GM21423 (cell line): ENCODE data around the gene GPC6.

Experiments used
- ATAC-seq: cut with Tn5 transposase; IDR thresholded peaks from one replicate; pipeline ENCODE4 v1.9.1; 2021; ENCODE audit warnings: mild to moderate bottlenecking, moderate library complexity; ENCODE audit not compliant: unreplicated experiment

The GPC6 gene

GRCh38 chr13:93558637-93559036 is 332.0 kb downstream of the GPC6 start:
- no peak for ATAC-seq

- no peak for ATAC-seq
Observed at GRCh38 chr13:93559718-93560117, 333.1 kb downstream of the GPC6 start.

GRCh38 chr13:93561576-93562225 is 335.1 kb downstream of the GPC6 start:
- ATAC-seq: no peak

- no peak for ATAC-seq
Observed at GRCh38 chr13:93562676-93563075, 336.1 kb downstream of the GPC6 start.

GRCh38 chr13:93577105-93577504 is 350.5 kb downstream of the GPC6 start:
- no peak for ATAC-seq

- ATAC-seq: no peak
Observed at GRCh38 chr13:93589788-93590187, 363.2 kb downstream of the GPC6 start.

GRCh38 chr13:93603043-93603442 is 376.4 kb downstream of the GPC6 start:
- ATAC-seq: no peak

GRCh38 chr13:93614776-93615175 is 388.2 kb downstream of the GPC6 start:
- no peak for ATAC-seq

GRCh38 chr13:93620181-93620765 is 393.7 kb downstream of the GPC6 start:
- no peak for ATAC-seq

GRCh38 chr13:93621051-93621450 is 394.4 kb downstream of the GPC6 start:
- ATAC-seq: no peak

GRCh38 chr13:93621966-93622365 is 395.4 kb downstream of the GPC6 start:
- no peak for ATAC-seq

- no peak for ATAC-seq
Observed at GRCh38 chr13:93624311-93624777, 397.7 kb downstream of the GPC6 start.

- ATAC-seq: no peak
Observed at GRCh38 chr13:93625536-93625935, 398.9 kb downstream of the GPC6 start.

GRCh38 chr13:93628136-93628797 is 401.7 kb downstream of the GPC6 start:
- ATAC-seq: no peak

GRCh38 chr13:93635616-93636032 is 409.0 kb downstream of the GPC6 start:
- no peak for ATAC-seq

- ATAC-seq: no peak
Observed at GRCh38 chr13:93637852-93638251, 411.2 kb downstream of the GPC6 start.

- ATAC-seq: no peak
Observed at GRCh38 chr13:93640452-93640851, 413.8 kb downstream of the GPC6 start.

GRCh38 chr13:93646245-93646644 is 419.6 kb downstream of the GPC6 start:
- ATAC-seq: no peak

- no peak for ATAC-seq
Observed at GRCh38 chr13:93649496-93649895, 422.9 kb downstream of the GPC6 start.

- no peak for ATAC-seq
Observed at GRCh38 chr13:93653776-93654175, 427.2 kb downstream of the GPC6 start.

- ATAC-seq: no peak
Observed at GRCh38 chr13:93655154-93655553, 428.5 kb downstream of the GPC6 start.

- ATAC-seq: no peak
Observed at GRCh38 chr13:93660391-93661063, 433.9 kb downstream of the GPC6 start.
